ENCODE measurements around the gene SMAD5.

SMAD5 gene

GRCh38 chr5:136115183-136115865 lies 17.3 kb upstream of the SMAD5 start:
- no peak for DNase-seq

- no peak for DNase-seq
These were observed 12.1 kb upstream of the SMAD5 start for GRCh38 chr5:136120529-136120928.

GRCh38 chr5:136123236-136123768 lies 9.3 kb upstream of the SMAD5 start:
- DNase-seq, result no peak

- no peak for DNase-seq
These were observed 5.1 kb upstream of the SMAD5 start for GRCh38 chr5:136127560-136127959.

- peak; percentile 91 to 97 for DNase-seq
These were observed 4.2 kb upstream of the SMAD5 start for GRCh38 chr5:136128481-136128880.

GRCh38 chr5:136129445-136129844 lies 3.2 kb upstream of the SMAD5 start:
- no peak for DNase-seq

- DNase-seq, result no peak
These were observed 2.1 kb upstream of the SMAD5 start for GRCh38 chr5:136130581-136130980.

- DNase-seq, result peak in 1 of 2 experiments; percentile 38
These were observed 558 bp upstream of the SMAD5 start for GRCh38 chr5:136132087-136132486.

- peak; percentile 59 to 61 for DNase-seq
These were observed 727 bp downstream of the SMAD5 start for GRCh38 chr5:136133222-136133921.

- no peak for DNase-seq
These were observed 1.3 kb downstream of the SMAD5 start for GRCh38 chr5:136133922-136134379.

- no peak for DNase-seq
These were observed 2.0 kb downstream of the SMAD5 start for GRCh38 chr5:136134653-136135052.

GRCh38 chr5:136135536-136135935 lies 2.9 kb downstream of the SMAD5 start:
- DNase-seq, result no peak

- no peak for DNase-seq
These were observed 5.0 kb downstream of the SMAD5 start for GRCh38 chr5:136137497-136138220.

GRCh38 chr5:136141561-136141960 lies 8.9 kb downstream of the SMAD5 start:
- no peak for DNase-seq

GRCh38 chr5:136143312-136143711 lies 10.7 kb downstream of the SMAD5 start:
- no peak for DNase-seq

- no peak for DNase-seq
These were observed 11.1 kb downstream of the SMAD5 start for GRCh38 chr5:136143763-136144162.

GRCh38 chr5:136145030-136145429 lies 12.4 kb downstream of the SMAD5 start:
- no peak for DNase-seq

GRCh38 chr5:136146201-136146600 lies 13.6 kb downstream of the SMAD5 start:
- no peak for DNase-seq

GRCh38 chr5:136147632-136148031 lies 15.0 kb downstream of the SMAD5 start:
- no peak for DNase-seq

GRCh38 chr5:136149891-136150290 lies 17.2 kb downstream of the SMAD5 start:
- DNase-seq, result no peak

- no peak for DNase-seq
These were observed 21.1 kb downstream of the SMAD5 start for GRCh38 chr5:136153581-136154236.

- DNase-seq, result no peak
These were observed 22.4 kb downstream of the SMAD5 start for GRCh38 chr5:136155078-136155477.

GRCh38 chr5:136155761-136156160 lies 23.1 kb downstream of the SMAD5 start:
- DNase-seq, result no peak
